Endothelial cell of umbilical vein (primary cell): ENCODE data around the gene SPNS2.

Experiments
- EZH2 ChIP-seq: IDR thresholded peaks from 2 replicates; pipeline ENCODE4 v1.6.1; 2012; ENCODE audit warnings: borderline replicate concordance, low read depth, mild to moderate bottlenecking, moderate library complexity, low read length, inconsistent platforms; ENCODE audit not compliant: severe bottlenecking
- FOS ChIP-seq: IDR thresholded peaks from 2 replicates; pipeline ENCODE4 v1.6.1; 2011; ENCODE audit warnings: mild to moderate bottlenecking, low read length, moderate library complexity, borderline replicate concordance; ENCODE audit not compliant: insufficient read depth
- JUN ChIP-seq: IDR thresholded peaks from 2 replicates; pipeline ENCODE4 v1.6.1; 2011; ENCODE audit warnings: borderline replicate concordance, low read depth; ENCODE audit not compliant: insufficient read length, insufficient read depth
- MYC ChIP-seq: IDR thresholded peaks from one replicate; pipeline ENCODE4 v1.6.1; 2011; ENCODE audit warnings: mild to moderate bottlenecking, low read depth, low read length
- POLR2A ChIP-seq: IDR thresholded peaks from 2 replicates; pipeline ENCODE4 v1.6.1; 2012; ENCODE audit warnings: low read depth, mild to moderate bottlenecking, control low read depth, low read length
- POLR2AphosphoS5 ChIP-seq: IDR thresholded peaks from 2 replicates; pipeline ENCODE4 v1.6.1; 2012; ENCODE audit warnings: low read depth, mild to moderate bottlenecking, control low read depth, low read length, moderate library complexity; ENCODE audit not compliant: insufficient read depth
- TF ChIP-seq, protein P1 (sequence below), 2 donors: IDR thresholded peaks; 1 replicate in 1 of 2; 2 replicates in 1 of 2; pipeline ENCODE4 v1.5.1; 2011; ENCODE audit warnings: low read length in 2 of 2, mild to moderate bottlenecking in 2 of 2, moderate library complexity in 2 of 2, control low read depth in 1 of 2, inconsistent platforms in 1 of 2, low read depth in 1 of 2; ENCODE audit not compliant: insufficient read depth in 1 of 2; ENCODE audit errors: extremely low read depth in 1 of 2
- TF ChIP-seq, protein P2 (sequence below): IDR thresholded peaks from 2 replicates; pipeline ENCODE4 v1.6.1; 2011; ENCODE audit not compliant: insufficient read depth, insufficient read length

DNA sequence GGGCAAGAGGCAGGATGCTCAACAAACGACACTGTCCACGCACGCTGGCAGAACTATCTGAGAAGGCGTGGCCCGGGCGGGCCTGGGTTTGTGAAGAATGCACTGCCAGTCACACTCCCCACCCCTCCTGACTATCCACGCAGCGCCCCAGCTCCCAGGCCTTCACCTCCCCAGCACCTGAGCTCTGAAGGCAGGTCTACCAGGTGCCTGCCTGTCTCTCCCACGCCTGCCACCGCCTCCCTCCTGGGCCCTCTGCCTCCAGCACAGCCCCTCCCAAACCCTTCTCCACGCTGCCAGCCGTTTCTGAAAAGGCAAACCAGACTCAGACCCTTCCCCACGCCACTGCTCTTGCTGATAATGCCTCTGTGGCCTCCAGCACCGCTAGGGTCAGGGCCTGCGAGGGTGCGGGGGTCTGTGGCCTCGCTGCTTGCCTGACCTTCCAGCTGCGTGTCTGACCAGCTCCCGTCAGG is 44.9 kb downstream of the SPNS2 start:
- TF ChIP-seq, protein P1, sequence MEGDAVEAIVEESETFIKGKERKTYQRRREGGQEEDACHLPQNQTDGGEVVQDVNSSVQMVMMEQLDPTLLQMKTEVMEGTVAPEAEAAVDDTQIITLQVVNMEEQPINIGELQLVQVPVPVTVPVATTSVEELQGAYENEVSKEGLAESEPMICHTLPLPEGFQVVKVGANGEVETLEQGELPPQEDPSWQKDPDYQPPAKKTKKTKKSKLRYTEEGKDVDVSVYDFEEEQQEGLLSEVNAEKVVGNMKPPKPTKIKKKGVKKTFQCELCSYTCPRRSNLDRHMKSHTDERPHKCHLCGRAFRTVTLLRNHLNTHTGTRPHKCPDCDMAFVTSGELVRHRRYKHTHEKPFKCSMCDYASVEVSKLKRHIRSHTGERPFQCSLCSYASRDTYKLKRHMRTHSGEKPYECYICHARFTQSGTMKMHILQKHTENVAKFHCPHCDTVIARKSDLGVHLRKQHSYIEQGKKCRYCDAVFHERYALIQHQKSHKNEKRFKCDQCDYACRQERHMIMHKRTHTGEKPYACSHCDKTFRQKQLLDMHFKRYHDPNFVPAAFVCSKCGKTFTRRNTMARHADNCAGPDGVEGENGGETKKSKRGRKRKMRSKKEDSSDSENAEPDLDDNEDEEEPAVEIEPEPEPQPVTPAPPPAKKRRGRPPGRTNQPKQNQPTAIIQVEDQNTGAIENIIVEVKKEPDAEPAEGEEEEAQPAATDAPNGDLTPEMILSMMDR (IDR thresholded peaks at IDR 0.05; ENCODE audit: extremely low read depth in 1 of 2, insufficient read depth in 1 of 2, low read depth in 1 of 2, low read length in 2 of 2), result no peak
- no peak for TF ChIP-seq POLR2A
- no peak for TF ChIP-seq POLR2AphosphoS5
- no peak for TF ChIP-seq JUN
- TF ChIP-seq MYC, result no peak
- TF ChIP-seq, protein P2, sequence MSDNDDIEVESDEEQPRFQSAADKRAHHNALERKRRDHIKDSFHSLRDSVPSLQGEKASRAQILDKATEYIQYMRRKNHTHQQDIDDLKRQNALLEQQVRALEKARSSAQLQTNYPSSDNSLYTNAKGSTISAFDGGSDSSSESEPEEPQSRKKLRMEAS, result no peak
- TF ChIP-seq EZH2, result no peak
- TF ChIP-seq FOS, result no peak
